ENCODE results near the gene ADM. TPM values are rescaled to one million over a fixed set of nuclear protein-coding genes. Genes with fewer than 3 reads are reported as not detected.

ADM gene
- total and polyA plus RNA-seq, 2 donors (not counting 3 experiments of a cell fraction or from before 2014, with no cell fraction given): 45.3 to 55.5 TPM

DNA sequence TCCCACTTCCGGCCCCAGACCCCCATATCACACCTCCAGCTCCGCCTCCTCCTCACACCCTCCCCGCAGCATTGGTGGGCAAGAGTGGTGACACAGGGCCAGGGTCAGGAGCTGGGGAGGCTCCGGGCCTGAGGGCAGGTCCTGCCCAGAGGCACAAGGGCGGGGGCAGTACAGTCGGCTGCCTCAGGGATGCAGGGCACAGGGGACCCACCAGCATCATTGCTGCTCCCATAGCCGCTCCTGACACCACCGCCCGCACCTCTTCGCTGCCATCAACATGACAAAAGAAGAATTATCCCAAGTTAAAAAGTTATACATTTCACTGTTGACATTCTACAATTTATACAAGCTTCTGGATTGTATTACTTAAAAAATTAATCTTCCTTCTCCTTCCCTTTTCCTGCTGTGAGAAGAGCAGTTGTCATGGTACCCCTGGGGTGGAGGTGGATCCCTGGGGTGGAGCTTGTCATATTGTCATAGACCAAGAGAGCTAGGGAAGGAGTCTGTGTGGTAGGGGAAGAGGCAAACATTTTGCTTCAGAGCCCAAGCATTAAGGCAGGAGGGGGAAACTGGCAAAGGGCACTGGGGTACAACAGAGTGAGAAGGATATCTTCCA lies 15.0 kb upstream of the ADM start:
- Histone ChIP-seq H2AFZ (ENCODE audit: low read depth, low read length) (no peak overlapping the region), H3K79me2 (ENCODE audit: control insufficient read depth, insufficient read depth, low read length) (peaks cover 73% of the 10 kb centered on the region), H3K4me3 (replicated peaks in 1 of 3; ENCODE audit: insufficient read depth in 1 of 3, low read depth in 1 of 3, low read length in 3 of 3) (no peak overlapping the region), H3K27me3 (ENCODE audit: control insufficient read depth in 2 of 2, insufficient read depth in 2 of 2, low read length in 2 of 2) (no peaks in the 10 kb centered on the region), H3K4me1 (ENCODE audit: control insufficient read depth, extremely low read depth, insufficient read depth, low read length) (peaks cover 17% of the 10 kb centered on the region), H3K9ac (replicated peaks; ENCODE audit: extremely low read depth, insufficient read depth, low read length) (no peak overlapping the region), H3K27ac (ENCODE audit: insufficient read depth, low read depth, low read length) (no peak overlapping the region), H3K36me3 (ENCODE audit: control insufficient read depth in 2 of 2, extremely low read depth in 1 of 2, insufficient read depth in 2 of 2, low read length in 2 of 2) (peaks cover 0 to 2% of the 10 kb centered on the region in 2 experiments), H4K20me1 (replicated peaks; ENCODE audit: control insufficient read depth, extremely low read depth, insufficient read depth, low read length) (no peaks in the 10 kb centered on the region), H3K4me2 (ENCODE audit: insufficient read depth, low read length) (no peak overlapping the region), H3K9me3 (replicated peaks; ENCODE audit: control insufficient read depth, insufficient read depth, low read length) (no peaks in the 10 kb centered on the region), H3K9me1 (replicated peaks; ENCODE audit: control insufficient read depth, extremely low read depth, insufficient read depth, low read length) (no peaks in the 10 kb centered on the region)
- intact Hi-C loops (cut with micrococcal nuclease): no loop called here
- DNase-seq (ENCODE audit: low read depth, low spot score): no peak
- dilution Hi-C loops (cut with MboI; ENCODE audit: extremely low pct_ligation_motif_present, low sequenced_read_pairs): no loop called here
- POLR2A ChIA-PET: no interaction called here
- CTCF ChIA-PET: no interaction called here
- FAIRE-seq: no peak
- BruUV-seq (replicated peaks): no TSS peak
- no peak for TF ChIP-seq MYC (IDR thresholded peaks at IDR 0.05; ENCODE audit: low read depth, low read length)
- no peak for TF ChIP-seq FOS (IDR thresholded peaks at IDR 0.05; ENCODE audit: borderline replicate concordance, insufficient read depth, low read length)
- TF ChIP-seq POLR2A (IDR thresholded peaks at IDR 0.05; ENCODE audit: low read depth, low read length): no peak
- TF ChIP-seq JUN (IDR thresholded peaks at IDR 0.05; ENCODE audit: borderline replicate concordance, insufficient read depth, insufficient read length, low read depth): no peak
- TF ChIP-seq POLR2AphosphoS5 (IDR thresholded peaks at IDR 0.05; ENCODE audit: insufficient read depth, low read depth, low read length): no peak
- TF ChIP-seq, protein P1, sequence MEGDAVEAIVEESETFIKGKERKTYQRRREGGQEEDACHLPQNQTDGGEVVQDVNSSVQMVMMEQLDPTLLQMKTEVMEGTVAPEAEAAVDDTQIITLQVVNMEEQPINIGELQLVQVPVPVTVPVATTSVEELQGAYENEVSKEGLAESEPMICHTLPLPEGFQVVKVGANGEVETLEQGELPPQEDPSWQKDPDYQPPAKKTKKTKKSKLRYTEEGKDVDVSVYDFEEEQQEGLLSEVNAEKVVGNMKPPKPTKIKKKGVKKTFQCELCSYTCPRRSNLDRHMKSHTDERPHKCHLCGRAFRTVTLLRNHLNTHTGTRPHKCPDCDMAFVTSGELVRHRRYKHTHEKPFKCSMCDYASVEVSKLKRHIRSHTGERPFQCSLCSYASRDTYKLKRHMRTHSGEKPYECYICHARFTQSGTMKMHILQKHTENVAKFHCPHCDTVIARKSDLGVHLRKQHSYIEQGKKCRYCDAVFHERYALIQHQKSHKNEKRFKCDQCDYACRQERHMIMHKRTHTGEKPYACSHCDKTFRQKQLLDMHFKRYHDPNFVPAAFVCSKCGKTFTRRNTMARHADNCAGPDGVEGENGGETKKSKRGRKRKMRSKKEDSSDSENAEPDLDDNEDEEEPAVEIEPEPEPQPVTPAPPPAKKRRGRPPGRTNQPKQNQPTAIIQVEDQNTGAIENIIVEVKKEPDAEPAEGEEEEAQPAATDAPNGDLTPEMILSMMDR (IDR thresholded peaks at IDR 0.05; ENCODE audit: extremely low read depth in 1 of 2, insufficient read depth in 1 of 2, low read depth in 1 of 2, low read length in 2 of 2): no peak
- TF ChIP-seq EZH2 (IDR thresholded peaks at IDR 0.05; ENCODE audit: borderline replicate concordance, low read depth, low read length, severe bottlenecking): no peak
- no peak for TF ChIP-seq GATA2 (IDR thresholded peaks at IDR 0.05; ENCODE audit: insufficient read depth, insufficient read length, low read depth, low read length)
- TF ChIP-seq, protein P2, sequence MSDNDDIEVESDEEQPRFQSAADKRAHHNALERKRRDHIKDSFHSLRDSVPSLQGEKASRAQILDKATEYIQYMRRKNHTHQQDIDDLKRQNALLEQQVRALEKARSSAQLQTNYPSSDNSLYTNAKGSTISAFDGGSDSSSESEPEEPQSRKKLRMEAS (IDR thresholded peaks at IDR 0.05; ENCODE audit: insufficient read depth, insufficient read length): no peak

Measured in endothelial cell of umbilical vein (primary cell).